Inferior parietal cortex (tissue), 1 donor: ENCODE data around the gene ABCA8.
"Not testable (repeated sequence)": the region's sequence is repeated elsewhere in the genome, so short reads cannot be mapped to it uniquely, and the experiment has no call there.

Experiments used
- DNase-seq: peaks from one replicate; pipeline ENCODE4 v3.0.0-alpha.2; 2016; ENCODE audit errors: extremely low spot score

ABCA8 gene

GRCh38 chr17:68829211-68829610 is 126.0 kb downstream of the ABCA8 start:
- no peak for DNase-seq

- no peak for DNase-seq
Measured at GRCh38 chr17:68824707-68825106, 130.5 kb downstream of the ABCA8 start.

- not testable (repeated sequence) for DNase-seq
Measured at GRCh38 chr17:68824185-68824584, 131.0 kb downstream of the ABCA8 start.

DNA sequence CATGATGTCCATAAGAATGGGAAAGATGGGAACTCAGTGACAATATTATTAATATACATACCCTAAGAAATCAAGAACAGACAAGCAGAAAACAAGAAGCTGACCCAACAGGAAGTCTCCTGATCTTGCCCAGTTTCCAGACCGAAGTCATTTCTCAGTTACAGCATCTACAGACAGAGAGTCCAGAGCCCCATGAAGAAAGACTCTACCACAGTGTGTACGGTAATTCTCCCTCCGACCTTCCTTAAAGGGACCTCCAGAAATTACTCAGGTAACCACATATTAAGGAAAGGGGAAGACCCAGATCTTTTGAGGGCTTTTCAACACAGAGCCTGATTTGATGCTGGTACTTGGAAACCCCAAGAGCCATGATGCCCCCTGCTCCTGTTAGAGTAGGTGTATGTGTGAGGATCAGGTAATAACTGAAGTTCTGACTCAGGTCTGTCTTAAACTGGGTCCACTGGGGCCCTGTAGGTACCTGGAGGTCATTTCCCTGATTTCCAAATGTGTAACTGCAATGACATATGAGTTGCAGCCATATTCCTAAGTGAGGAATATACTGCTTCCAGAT is 132.4 kb downstream of the ABCA8 start:
- DNase-seq = no peak

DNA sequence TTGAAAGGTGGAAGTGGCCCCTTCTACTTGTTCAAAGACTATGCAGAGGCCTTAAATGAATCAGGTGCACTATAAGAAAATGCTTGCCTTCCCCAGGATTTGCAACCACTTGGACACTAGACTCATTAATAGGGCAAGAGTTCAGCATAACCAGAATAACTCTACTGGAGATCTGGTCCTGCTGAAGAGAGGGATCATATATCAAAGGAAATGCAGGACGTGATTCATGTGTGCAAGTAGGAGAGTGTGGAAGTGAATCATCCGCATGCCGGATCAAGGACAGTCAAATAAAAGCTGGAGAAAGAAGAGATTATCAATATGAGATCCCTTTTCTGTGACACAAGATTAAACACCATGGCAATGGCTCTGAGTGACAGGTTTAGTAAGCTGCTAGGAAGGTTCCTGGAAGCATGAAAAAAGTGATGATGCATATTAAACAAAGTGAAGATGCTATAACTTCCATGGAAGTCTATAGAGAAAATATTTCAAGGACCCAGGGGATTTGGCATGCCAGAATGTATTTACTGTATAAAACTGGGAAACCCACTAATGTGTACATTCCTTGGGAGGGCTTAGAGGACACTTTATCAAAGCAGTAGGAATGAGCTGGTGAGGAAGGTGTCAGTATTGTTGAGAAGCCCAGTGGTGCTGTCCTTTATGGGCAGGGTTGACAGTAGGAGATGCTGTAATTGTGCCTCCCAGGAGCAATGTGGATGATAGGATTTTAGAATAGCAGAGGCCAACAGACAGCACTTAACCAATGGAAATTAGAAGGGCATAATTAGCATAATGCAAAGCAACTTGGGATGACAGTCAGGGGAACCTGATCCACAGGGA is 133.1 kb downstream of the ABCA8 start:
- DNase-seq = no peak

- DNase-seq = no peak
Measured at GRCh38 chr17:68820825-68821481, 134.2 kb downstream of the ABCA8 start.

DNA sequence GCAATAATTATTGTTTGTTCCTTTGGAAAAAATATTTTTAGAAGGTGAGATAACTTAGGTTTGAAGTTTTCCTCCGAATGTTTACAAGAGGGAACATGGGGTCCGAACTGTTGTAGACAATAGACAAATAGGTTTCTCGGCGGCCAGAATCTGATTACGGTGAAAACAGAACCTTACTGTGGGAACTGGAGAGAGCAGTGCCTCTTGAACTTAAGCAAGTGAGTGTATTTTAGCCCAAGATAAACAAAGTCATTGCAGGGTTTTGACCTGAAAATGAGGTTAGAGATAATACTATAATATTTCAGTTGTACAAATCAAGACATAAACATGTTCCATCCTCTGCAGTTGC is 134.7 kb downstream of the ABCA8 start:
- no peak for DNase-seq

- no peak for DNase-seq
Measured at GRCh38 chr17:68819465-68819864, 135.7 kb downstream of the ABCA8 start.
